ENCODE results near the gene GABBR2. TPM values are rescaled to one million over a fixed set of nuclear protein-coding genes. Genes with fewer than 3 reads are reported as not detected.

The GABBR2 gene
- total and polyA plus RNA-seq, 2 of the 8 experiments (the other 6 are each of a cell fraction or from before 2014, with no cell fraction given), result 0.50 to 1.2 TPM

DNA sequence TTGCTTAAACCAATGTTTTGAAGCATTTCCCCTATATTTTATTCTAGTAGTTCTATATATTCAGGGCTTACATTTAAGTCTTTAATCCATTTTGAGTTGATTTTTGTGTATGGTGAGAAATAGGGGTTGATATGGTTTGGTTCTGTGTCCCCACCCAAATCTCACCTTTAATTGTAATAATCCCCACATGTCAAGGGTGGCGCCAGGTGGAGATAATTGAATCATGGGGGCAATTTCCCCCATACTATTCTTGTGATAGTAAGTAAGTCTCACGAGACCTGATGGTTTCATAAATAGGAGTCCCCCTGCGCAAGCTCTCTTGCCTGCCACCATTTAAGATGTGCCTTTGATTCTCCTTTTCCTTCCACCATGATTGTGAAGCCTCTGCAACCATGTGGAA lies 361.1 kb downstream of the GABBR2 start:
- no peaks in the 10 kb centered on the region for H3K79me1 ChIP-seq (ENCODE audit: low read depth, low read length)
- no peak overlapping the region for H3K4ac ChIP-seq (replicated peaks; ENCODE audit: insufficient read length, low read depth, low read length)
- no peak overlapping the region for H3K14ac ChIP-seq (ENCODE audit: insufficient read length)
- no peak overlapping the region for H3K56ac ChIP-seq (replicated peaks; ENCODE audit: insufficient read length, low read depth, low read length)
- no peak overlapping the region for H3K18ac ChIP-seq (ENCODE audit: extremely low read depth, low read length)
- H2AK5ac ChIP-seq (ENCODE audit: low read depth, low read length), result no peak overlapping the region
- no peaks in the 10 kb centered on the region for H3K4me1 ChIP-seq (replicated peaks in 1 of 4; ENCODE audit: control insufficient read depth in 3 of 4, insufficient read depth in 4 of 4, low read length in 3 of 4)
- no peak overlapping the region for H3K27ac ChIP-seq (ENCODE audit: low read depth, low read length)
- no peak for DNase-seq (ENCODE audit: low read depth in 1 of 2, low spot score in 2 of 2)
- H3K79me2 ChIP-seq (ENCODE audit: control insufficient read depth in 1 of 2, insufficient read depth in 2 of 2, low read length in 2 of 2), result no peaks in the 10 kb centered on the region
- no peak overlapping the region for H3K4me2 ChIP-seq (ENCODE audit: insufficient read depth in 1 of 2, low read depth in 2 of 2, low read length in 2 of 2)
- no peak overlapping the region for H2AFZ ChIP-seq (ENCODE audit: low read length)
- no peak overlapping the region for H4K8ac ChIP-seq (ENCODE audit: extremely low read depth, insufficient read depth, low read length)
- H2BK15ac ChIP-seq (ENCODE audit: low read length), result no peak overlapping the region
- no peak overlapping the region for H2BK5ac ChIP-seq (ENCODE audit: low read depth, low read length)
- H3K23me2 ChIP-seq (ENCODE audit: low read depth, low read length), result no peaks in the 10 kb centered on the region; the same call in 1 of the 2 replicates
- CTCF ChIA-PET (ENCODE audit: partially characterized antibody), result interaction anchor here (1.3 kb wide), 1 partner anchor 16 kb away, joined by 3 read pairs; no protein-coding TSS in a partner anchor
- H4K91ac ChIP-seq (replicated peaks; ENCODE audit: insufficient read length, low read length), result no peak overlapping the region
- H4K5ac ChIP-seq (ENCODE audit: insufficient read length, low read depth, low read length), result no peak overlapping the region
- no peaks in the 10 kb centered on the region for H4K20me1 ChIP-seq (replicated peaks in 1 of 2; ENCODE audit: control insufficient read depth in 1 of 2, insufficient read depth in 2 of 2, low read length in 2 of 2)
- no peaks in the 10 kb centered on the region for H3K36me3 ChIP-seq (ENCODE audit: control insufficient read depth in 2 of 4, insufficient read depth in 4 of 4, low read length in 3 of 4)
- H3K9me3 ChIP-seq (ENCODE audit: insufficient read depth in 2 of 2, low read depth in 1 of 2, low read length in 1 of 2), result no peaks in the 10 kb centered on the region
- no peak overlapping the region for H3K9ac ChIP-seq (replicated peaks in 1 of 4; ENCODE audit: extremely low read depth in 1 of 4, low read depth in 3 of 4, low read length in 3 of 4)
- H3K4me3 ChIP-seq (ENCODE audit: extremely low read depth in 1 of 4, insufficient read depth in 2 of 4, low read depth in 3 of 4, low read length in 4 of 4), result no peak overlapping the region
- H3K23ac ChIP-seq (ENCODE audit: insufficient read length), result no peak overlapping the region
- no peak for FAIRE-seq
- POLR2A ChIA-PET (ENCODE audit: partially characterized antibody), result no interaction called here
- H2BK20ac ChIP-seq (ENCODE audit: low read length), result no peak overlapping the region
- H2BK12ac ChIP-seq (ENCODE audit: low read depth, low read length), result no peak overlapping the region
- no peak overlapping the region for H2BK120ac ChIP-seq (replicated peaks; ENCODE audit: low read depth, low read length)
- 94% methylated on average over 3 of the region's 3 CpGs; no CpG with 5 or more reads in 1 of the 2 experiments for WGBS, 2 experiments (ENCODE audit: extremely low coverage in 1 of 2, insufficient coverage in 1 of 2, insufficient read length in 1 of 2, insufficient replicate concordance in 2 of 2, low coverage in 1 of 2, low lambda C conversion rate in 2 of 2, missing lambda C conversion rate in 1 of 2)
- no peaks in the 10 kb centered on the region for H3K27me3 ChIP-seq (replicated peaks in 1 of 4; ENCODE audit: control insufficient read depth in 3 of 4, extremely low read depth in 1 of 4, insufficient read depth in 3 of 4, low read length in 3 of 4)
- TF ChIP-seq SUZ12 (IDR thresholded peaks at IDR 0.05; ENCODE audit: low read length) (no peak), CHD2 (IDR thresholded peaks at IDR 0.05; ENCODE audit: low read length) (no peak), KDM4A (IDR thresholded peaks at IDR 0.05; ENCODE audit: low read depth, low read length, severe bottlenecking) (no peak), BACH1 (IDR thresholded peaks at IDR 0.05; ENCODE audit: low read length) (no peak), SIX5 (IDR thresholded peaks at IDR 0.05; ENCODE audit: low read depth, low read length) (no peak), HDAC6 (IDR thresholded peaks at IDR 0.05; ENCODE audit: low read depth, low read length) (no peak), ASH2L (IDR thresholded peaks at IDR 0.05; ENCODE audit: low read length) (no peak), TBP (IDR thresholded peaks at IDR 0.05; ENCODE audit: low read depth, low read length) (no peak), CREB1 (IDR thresholded peaks at IDR 0.05) (no peak), KDM5A (IDR thresholded peaks at IDR 0.05; ENCODE audit: low read length) (no peak), KDM1A (IDR thresholded peaks at IDR 0.05; ENCODE audit: borderline replicate concordance, low read length) (no peak), CBX8 (IDR thresholded peaks at IDR 0.05; ENCODE audit: borderline replicate concordance, low read depth, low read length) (no peak), GTF2F1 (IDR thresholded peaks at IDR 0.05; ENCODE audit: borderline replicate concordance, low read depth, low read length) (no peak), NRF1 (IDR thresholded peaks at IDR 0.05; ENCODE audit: low read depth, low read length) (no peak)
- TF ChIP-seq, protein P1, sequence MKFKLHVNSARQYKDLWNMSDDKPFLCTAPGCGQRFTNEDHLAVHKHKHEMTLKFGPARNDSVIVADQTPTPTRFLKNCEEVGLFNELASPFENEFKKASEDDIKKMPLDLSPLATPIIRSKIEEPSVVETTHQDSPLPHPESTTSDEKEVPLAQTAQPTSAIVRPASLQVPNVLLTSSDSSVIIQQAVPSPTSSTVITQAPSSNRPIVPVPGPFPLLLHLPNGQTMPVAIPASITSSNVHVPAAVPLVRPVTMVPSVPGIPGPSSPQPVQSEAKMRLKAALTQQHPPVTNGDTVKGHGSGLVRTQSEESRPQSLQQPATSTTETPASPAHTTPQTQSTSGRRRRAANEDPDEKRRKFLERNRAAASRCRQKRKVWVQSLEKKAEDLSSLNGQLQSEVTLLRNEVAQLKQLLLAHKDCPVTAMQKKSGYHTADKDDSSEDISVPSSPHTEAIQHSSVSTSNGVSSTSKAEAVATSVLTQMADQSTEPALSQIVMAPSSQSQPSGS (IDR thresholded peaks at IDR 0.05; ENCODE audit: low read length), result no peak

Measured in H1 (cell line).